HG02884 (cell line): Measurements from ENCODE around the gene LHFPL6.

Experiments used
- ATAC-seq: cut with Tn5 transposase; IDR thresholded peaks from one replicate; pipeline ENCODE4 v1.9.1; 2021; ENCODE audit warnings: mild to moderate bottlenecking, moderate library complexity; ENCODE audit not compliant: unreplicated experiment

Gene LHFPL6

DNA sequence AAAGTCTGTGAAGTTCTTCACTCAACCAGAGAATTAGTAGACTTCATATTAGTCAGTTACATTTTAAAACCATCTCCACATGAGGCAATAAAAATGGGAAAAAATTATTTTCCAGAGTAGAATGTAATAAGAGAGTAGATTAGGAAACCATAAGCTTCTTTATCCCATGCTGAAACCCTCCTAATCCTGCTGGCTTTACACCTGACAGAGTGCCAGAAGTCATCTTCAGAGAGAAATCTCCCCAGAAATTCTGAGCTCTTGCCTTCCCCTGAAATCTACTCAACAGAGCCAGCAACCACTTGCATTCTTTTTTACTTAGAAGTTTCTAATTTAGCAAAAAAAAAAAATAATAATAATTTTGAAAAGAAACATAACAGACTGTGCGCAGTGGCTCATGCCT lies 284.8 kb downstream of the LHFPL6 start:
- ATAC-seq: no peak

- ATAC-seq: no peak
Measured at GRCh38 chr13:39317291-39317690, 285.7 kb downstream of the LHFPL6 start.

DNA sequence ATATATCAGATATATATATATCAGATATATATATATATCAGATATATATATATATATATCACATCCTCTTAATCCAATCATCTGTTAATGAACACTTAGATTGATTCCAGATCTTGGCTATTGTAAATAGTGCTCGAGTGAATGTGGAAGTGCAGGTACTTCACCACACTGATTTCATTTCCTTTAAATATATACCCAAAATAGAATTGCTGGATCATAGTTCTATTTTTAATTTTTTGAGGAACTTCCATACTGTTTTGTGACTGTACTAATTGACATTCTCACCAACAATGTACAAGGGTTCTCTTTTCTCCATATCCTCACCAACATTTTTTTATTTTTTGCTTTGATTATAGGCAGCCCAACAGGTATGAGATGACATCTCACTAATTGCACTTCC lies 287.2 kb downstream of the LHFPL6 start:
- no peak for ATAC-seq

DNA sequence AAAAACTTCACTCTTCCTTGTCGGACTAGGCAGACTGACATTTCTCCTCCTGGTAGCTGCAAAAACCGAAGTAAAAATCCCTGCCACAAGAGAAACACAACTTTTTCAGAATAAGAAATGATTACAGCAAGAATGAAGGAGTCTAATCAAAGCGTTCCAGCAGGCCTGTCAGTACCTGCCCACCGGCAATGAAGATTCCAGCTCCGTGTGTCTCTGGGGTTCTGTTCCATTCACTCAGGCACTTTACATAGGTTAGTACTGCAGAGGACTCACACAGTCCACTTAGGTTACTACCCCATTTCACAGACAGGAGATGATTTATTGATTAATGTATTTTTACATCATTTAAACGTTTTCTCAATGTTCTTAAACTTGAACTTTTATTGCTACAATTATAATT lies 289.3 kb downstream of the LHFPL6 start:
- ATAC-seq: no peak

DNA sequence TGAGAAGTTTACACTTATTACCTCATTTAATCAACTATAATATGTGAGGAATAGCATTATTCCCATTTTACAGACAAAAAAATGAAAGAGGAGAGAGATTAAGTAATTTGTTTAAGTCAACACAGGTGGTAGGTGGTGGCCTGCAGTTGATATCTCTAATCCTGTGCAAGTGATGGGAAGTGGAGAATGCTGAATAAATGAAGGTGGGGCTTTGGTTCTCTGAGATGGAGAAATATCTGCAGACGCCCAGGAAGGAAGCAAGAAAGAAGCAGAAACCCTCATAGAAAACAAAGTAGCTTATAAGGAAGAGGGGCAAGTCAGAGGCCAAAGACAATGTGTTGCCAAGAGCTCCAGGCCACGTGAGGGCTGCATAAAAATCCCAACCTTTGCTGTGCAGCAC lies 290.4 kb downstream of the LHFPL6 start:
- no peak for ATAC-seq

- no peak for ATAC-seq
Measured at GRCh38 chr13:39311619-39312018, 291.4 kb downstream of the LHFPL6 start.

GRCh38 chr13:39310961-39311360 lies 292.0 kb downstream of the LHFPL6 start:
- ATAC-seq: no peak

- peak; percentile 91 for ATAC-seq
Measured at GRCh38 chr13:39306639-39307589, 296.1 kb downstream of the LHFPL6 start.

DNA sequence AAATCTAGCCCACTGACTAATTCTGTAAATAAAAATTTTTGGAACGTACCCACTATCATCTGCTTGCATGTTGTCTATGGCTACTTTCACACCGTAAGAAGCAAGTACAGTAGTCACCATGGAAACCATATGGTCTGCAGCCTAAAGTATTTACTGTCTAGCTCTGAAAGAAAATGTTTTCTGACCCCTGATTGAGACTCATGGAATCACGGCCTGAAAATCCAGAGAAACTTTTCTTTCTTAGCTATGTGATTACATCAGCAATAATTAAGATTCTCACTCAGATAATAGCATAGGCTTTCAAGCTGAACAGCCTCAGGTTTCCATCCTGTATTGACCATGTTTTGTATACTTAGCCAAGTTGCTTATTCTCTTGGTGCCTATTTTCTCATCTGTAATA lies 300.2 kb downstream of the LHFPL6 start:
- ATAC-seq: no peak

DNA sequence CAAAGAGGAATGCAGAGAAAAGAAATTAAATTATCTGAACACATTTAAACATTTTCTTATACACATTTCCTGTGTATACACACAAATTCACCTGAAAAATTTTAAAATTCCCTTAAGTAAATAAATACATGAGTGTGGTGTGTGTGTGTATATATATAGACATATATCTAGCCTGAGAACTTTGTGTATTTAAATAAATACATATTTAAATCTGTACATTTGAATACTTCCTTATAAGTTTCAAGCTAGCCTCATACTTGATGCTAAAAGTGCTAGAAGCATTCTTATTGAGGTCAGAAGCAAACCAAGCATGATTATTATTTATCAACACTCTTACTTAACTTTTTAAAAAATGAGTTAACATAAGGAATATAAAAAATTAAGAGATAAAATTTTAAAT lies 304.0 kb downstream of the LHFPL6 start:
- no peak for ATAC-seq

GRCh38 chr13:39297664-39298171 lies 305.3 kb downstream of the LHFPL6 start:
- no peak for ATAC-seq

DNA sequence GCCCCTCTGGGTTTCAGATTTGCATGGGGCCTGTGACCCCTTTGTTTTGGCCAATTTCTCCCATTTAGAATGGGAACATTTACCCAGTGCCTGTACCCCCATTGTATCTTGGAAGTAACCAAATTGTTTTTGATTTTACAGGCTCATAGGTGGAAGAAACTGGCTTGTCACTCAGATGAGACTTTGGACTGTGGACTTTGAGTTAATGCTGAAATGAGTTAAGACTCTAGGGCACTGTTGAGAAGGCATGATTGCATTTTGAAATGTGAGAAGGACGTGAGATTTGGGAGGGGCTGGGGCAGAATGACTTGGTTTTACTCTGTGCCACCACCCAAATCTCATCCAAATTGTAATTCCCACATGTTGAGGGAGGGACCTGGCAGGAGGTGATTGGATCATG lies 306.0 kb downstream of the LHFPL6 start:
- ATAC-seq: no peak

GRCh38 chr13:39296193-39296592 lies 306.8 kb downstream of the LHFPL6 start:
- no peak for ATAC-seq
